HG02588 (cell line): Measurements from ENCODE around the gene CHRNA1.
A peak's percentile ranks its signal among the peaks of the same experiment; 100 is the strongest.

Source experiments
- ATAC-seq: cut with Tn5 transposase; IDR thresholded peaks from one replicate; pipeline ENCODE4 v1.9.1; 2021; ENCODE audit warnings: mild to moderate bottlenecking, moderate library complexity; ENCODE audit not compliant: unreplicated experiment

The CHRNA1 gene

DNA sequence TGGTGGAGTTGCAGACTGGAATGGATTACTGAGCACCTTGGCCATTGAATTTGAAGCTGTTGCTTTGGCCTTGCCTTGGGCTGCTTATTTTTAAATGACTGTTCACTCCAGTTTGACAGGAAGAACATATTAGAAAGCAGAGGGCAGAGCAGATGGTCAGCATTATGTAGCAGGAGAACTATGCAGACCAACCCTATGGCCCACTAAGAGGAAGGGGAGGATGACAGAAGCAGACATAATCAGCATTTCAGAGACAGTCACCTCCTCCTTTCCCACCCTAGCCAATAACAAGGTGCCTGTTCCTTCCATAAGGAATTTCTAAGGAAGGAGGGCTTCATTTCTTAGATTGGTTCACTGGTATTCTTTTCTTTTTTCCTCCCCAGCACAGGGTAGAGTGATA, 2.4 kb downstream of the CHRNA1 start:
- no peak for ATAC-seq

DNA sequence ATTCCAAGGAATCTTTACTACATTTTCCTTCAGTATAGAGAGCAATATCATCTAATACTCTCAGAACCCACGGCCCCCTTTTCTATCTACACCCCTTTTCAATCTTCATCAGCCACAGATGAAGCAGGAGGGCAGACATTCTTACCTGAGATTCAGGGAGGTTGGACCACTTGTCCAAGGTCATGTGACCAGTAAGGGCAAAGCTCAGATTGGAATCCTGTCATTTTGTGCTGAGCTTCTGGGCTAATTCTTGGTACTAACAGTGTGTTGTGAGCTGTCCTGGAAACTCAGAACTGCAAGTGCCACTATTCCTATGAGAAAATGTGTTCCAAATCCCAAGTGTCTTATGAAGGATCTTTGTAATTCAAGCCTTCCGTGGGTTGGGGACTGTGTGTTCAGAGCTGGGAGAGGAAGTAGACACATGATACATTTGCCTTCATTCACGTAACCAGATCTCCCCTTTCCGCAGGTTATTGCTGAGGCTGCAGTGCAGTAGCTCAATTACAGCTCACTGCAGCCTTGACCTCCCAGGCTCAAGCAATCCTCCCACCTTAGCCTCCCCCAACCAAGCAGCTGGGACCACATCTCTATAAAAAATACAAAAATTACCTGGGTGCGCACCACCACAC, 3.3 kb downstream of the CHRNA1 start:
- ATAC-seq: no peak

DNA sequence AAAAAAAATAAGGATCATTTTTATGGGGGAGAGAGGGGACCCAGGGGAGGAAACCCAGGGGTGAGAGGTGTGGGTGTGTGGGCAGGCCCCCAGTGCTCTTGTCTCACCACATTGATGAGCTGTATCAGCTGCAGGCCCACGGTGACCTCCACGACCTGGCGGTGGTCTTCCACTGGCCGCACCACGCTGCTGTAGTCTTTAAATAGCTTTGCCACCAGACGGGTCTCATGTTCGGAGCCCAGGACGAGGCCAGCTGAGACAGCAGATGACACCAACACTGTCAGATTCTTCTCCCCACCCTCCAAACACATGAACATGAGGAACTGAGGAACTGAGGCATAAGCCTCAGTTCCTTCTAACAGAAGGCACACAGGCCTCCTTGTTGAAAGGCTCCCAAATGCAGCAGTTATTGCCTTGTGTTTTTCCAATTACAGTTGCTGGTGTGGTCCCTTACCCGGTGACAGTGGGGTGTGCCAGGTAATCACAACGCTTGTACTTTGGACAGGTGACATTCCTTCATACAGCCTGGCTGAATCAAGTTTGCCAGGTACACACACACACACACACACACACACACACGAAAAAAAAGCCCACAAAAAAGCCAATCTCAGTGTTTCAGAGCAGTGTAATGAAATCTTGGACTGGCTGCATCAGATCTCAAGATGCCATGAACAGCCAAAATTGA, 4.7 kb downstream of the CHRNA1 start:
- ATAC-seq: no peak

DNA sequence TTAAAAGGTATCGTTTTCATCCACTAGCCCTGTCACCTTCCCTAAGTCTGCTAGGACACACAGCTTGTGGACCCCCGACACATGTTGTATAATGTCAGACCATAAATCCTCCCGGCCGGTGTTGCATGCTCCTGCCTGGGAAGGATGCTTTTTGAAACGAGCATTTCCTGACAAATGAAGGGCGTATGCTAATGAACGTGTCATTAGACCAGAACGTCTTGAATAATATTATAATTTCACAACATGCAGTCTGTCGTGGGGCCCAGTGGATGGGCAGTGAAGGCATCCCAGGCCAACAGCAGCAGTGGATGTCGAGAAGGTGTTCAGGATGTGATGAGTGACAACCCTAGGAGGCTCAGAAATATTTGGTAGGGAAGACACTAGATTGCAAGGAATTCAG, 7.5 kb downstream of the CHRNA1 start:
- ATAC-seq: no peak

DNA sequence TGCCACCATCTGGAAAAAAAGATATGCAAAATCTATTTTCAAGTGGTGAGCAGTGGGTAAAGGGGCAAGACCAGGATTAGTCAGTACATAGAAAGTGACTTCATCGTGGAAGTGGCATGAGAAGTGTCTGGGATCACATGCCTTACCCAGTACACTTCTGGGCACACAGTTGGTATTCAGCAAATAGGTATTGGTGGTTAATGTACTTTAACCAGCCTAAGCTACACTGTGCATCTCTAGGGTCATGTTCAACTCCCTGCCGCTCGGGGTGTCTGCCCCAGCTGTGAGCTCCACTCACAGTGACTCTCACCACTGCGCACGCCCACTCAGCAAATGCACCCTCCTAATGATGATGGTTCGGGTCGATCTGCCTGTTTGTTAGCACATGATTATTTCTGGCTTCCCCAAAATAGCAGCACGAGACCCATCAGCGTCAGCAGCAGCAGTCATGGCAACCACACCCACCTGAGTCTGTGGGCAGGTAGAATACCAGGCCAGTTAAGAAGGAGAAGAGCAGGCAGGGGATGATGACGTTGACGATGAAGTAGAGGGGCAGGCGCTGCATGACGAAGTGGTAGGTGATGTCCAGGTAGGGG, 11.1 kb downstream of the CHRNA1 start:
- peak; percentile 33 for ATAC-seq

DNA sequence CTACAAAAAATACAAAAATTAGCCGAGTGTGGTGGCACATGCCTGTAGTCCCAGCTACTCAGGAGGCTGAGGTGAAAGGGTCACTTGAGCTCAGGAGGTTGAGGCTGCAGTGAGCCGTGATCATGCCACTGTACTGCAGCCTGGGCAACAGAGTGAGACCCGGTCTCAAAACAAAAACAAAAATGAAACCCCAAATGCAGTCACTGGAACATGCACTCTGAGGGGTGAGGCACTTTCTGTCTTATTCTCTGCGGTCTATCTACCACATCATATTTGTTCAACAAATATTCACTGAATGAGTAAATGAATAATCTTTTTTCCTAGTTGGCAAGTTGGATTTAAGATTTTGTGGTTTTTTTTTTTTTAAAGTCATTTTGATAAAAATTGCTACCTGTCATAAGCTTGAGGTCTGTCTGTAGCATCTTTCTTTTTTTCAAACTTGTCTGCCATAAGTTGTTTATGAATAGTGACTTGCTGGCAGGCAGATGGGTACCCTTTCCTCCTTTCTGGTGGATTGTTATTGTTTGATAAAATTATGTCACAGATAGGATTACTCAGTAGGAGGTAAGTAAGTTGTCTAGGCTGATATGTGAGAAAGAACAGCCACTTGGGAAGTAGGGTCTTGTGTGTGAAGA, 11.8 kb downstream of the CHRNA1 start:
- peak; percentile 78 for ATAC-seq

DNA sequence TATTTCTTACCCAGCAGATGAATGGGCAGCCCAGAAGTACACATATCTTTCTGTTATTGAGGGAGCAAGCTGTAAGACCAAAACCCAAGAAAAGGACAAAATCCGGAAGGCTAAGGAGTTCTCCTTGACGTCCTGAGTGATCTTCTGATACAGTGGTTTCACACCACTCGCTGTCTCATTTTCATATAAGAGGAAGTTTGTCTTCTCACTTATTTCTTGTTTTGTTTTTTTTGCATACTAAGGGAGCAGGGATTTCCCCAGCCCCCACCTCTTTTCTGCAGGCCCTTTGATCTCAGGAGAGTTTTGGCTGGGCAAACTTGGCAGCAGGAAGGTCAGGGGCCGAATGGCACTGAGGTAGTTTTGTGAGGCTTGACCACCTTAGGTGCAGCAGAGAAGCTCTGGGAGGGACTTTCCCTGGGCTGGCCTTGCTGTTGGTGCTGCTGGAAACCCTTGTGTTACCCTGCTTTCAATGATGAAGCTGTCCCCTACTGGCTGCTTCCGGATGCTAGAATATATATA, 13.3 kb downstream of the CHRNA1 start:
- ATAC-seq: peak; percentile 43

DNA sequence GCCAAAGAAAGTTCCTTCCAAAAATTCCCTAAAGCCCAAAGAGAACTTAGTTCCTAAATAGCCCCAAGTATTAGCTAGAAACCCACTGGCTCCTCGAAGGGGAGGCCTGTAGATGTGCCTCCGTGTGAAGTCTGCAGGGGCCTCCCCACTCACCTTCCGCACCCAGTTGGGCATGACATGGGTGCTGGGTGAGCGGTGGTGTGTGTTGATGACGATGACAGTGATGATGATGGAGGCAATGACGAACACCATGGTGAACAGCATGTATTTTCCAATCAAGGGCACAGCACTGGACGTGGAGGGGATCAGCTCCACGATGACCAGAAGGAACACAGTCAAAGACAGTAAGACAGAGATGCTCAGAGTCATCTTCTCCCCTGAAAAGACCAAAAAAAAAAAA, 14.5 kb downstream of the CHRNA1 start:
- no peak for ATAC-seq

DNA sequence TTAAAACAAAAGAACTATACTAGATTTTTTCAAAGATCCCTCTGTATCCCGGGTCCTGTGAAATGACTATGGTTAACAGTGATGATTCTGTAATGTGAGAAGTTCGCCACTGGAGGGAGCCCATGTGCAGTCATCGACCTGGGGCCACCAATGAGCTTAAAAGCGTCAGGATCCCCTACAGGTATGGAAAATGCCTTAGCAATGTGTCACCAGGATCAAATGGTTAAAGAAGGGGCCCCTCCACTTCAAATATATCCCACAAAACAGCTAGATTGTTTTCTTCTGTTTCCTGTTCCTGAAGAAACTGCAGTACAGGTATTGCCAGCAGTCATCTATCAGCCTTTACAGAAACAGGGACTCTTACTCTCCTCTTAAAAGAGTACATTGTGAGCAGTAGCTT, 15.3 kb downstream of the CHRNA1 start:
- ATAC-seq: peak; percentile 26

DNA sequence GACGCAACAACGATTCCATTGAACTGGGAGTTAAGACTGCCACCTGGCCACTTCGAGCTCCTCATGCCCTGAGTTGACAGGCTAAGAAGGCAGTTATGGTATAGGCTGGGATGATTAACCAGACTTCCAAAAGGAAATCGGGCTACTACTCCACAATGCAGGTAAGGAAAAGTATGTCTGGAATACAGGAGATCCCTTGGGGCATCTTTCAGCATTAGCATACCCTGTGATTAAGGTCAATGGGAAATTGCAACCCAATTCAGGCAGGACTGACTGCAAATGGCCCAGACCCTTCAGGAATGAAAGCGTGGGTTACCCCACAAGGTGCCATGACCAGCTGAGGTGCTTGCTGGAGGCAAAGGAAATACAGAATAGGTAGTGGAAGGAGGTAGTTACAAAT, 19.1 kb downstream of the CHRNA1 start:
- ATAC-seq: no peak

DNA sequence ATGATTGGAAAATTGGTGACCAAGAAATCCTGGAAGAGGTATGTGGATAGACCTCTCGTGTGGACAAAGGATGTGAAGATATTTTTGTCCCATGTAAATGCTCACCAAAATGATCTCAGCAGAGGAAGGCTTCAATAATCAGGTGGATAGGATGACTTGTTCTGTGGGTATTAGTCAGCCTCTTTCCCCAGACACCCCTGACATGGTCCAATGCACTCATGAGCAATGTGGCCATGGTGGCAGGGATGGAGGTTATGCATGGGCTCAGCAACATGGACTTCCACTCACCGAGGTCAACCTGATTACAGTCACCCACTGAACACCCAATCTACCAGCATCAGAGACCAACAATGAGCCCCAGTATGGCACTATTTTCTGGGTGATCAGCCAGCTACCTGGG, 20.2 kb downstream of the CHRNA1 start:
- ATAC-seq: no peak

DNA sequence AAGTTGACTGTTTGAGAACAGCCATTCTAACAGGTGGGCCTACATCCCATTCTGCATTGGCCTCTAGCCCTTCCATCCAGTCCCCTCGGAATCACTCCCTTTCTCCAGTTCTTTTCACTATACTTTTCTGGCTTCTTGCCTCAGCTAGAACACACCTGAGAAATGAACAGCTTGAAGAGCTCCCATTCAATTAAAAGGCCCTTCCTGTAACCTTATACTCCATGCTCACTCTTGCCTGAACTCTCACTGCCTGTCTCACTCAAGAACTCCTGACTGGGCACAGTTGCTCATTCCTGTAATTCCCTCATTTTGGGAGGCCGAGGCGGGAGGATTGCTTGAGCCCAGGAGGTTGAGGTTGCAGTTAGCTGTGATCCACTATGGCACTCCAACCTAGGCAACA, 23.6 kb downstream of the CHRNA1 start:
- no peak for ATAC-seq

DNA sequence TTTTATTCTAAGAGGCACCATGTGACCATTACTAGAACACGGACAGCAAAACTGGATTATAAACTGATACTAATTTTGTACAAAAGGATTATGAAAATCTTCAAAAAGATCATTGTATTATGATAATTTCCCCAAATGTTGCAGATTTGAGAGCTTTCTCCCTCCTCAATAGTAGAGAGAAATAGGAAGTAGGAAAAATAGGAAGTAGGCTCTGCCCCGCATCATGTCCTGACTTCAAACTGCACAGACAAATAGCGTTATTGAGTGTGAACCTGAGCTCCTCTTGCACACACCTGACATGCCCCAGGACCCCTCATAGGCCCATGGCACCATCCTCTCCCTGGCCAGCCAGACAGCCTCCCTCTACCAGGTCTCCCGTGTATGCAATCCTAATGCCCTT, 25.4 kb downstream of the CHRNA1 start:
- no peak for ATAC-seq

DNA sequence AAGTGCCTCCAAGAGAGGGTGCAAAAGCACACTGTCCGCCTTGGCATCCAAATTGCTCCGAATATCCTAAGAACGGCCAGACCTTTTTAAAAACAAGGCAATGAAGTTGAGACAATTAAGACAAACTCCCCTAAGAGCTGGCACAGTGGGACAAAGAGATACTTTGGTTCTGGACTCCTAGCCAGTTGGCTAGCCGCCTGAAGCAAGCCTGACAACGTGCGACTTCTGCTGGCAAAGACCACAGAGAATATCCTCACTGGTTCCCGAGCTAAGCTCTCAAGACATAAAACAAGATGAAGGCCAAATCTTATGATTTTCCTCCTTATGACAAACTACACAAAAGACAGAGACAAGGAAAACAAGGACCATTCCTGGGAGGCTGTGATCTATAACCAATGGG, 32.7 kb downstream of the CHRNA1 start:
- ATAC-seq: no peak

DNA sequence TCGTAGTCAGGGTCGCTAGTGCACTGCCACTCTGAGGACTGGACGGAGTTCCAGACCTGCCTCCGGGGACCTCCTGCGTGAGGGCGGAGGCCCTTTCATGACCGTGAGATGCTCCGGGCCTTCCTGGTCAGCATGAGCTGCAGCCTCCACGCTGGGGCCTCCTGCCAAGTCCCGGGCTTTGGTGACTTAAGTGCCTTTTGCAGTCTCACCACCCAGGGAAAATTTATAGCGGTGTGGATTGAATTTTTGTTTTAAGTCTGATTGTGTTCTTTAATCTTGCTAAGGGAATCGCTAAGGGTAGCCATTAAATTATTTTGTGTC, 33.6 kb downstream of the CHRNA1 start:
- no peak for ATAC-seq

DNA sequence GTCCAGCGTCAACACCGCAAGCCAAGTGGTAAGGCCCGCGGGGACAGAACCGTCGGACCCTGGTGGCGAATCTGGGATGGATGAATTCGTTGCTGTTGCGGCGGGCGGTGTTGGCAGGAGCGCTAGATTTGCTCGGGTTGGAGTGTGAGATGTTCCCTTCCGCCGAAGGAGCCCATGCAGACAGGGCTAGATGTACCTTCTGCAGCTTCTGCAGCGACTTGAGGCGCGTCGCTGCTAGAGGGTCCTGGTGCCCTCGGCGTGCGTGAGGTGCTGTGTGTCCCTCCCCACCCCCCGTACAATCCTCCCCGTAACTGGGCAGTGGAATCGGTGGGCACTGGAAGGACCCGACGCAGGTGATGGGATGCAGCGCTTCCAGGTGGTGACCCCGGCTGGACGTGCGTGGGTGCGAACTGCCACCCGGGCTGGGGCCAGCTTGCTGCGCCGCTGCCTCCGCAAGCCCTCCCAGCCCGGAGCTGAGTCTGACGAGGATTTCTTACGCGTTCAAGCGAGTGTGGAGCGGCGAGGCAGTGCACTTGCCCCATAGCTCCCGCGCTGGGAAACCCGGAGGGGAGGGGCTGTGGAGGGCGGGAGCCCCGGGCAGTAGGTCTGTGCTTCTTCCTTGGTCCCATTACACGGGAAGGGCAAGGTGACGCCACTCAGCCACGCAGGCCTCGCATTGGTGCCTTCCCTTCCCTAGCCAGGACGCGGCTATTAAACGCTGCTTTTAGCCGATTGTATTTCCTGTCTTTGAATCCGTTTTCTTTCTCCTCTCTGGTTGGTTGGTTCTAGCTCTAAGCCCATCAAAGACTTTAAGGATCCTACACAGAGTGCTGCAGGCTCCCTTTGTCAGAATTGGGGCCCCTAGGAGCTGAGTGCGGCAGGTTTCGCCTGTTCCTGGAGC, 34.2 kb downstream of the CHRNA1 start:
- ATAC-seq: no peak

DNA sequence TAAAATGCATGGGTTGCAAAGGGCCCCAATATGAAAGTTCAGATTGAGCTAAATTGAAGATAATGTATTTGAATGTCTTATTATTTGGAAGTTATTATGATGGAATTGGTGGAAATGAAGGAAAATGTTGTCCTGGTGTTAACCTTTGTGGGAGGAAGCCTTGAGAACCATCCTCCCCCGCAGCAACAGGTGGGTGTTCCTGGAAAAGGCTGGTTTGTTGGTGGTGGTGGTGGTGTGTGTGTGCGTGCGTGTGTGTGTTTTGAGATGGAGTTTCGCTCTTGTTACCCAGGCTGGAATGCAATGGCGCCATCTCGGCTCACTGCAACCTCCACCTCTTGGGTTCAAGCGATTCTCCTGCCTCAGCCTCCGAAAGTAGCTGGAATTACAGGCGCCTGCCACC, 36.2 kb downstream of the CHRNA1 start:
- no peak for ATAC-seq

DNA sequence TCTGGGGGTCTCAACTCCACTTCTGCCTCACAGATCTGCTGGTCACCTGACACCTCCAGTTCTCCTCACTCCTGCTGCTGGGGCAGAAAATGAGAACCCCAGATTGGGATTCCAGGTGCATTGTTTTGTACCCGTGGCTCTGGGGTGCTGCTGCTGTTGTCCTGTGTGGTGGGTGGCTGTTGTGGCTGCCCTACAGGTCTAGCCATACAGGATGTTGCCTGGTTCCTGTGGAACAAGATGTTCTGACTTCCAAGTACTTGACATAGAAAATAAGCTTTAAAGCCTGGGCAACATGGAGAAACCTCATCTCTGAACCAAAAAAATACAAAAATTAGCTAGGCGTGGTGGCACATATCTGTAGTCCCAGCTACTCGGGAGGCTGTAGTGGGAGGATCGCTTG, 38.1 kb downstream of the CHRNA1 start:
- ATAC-seq: no peak

DNA sequence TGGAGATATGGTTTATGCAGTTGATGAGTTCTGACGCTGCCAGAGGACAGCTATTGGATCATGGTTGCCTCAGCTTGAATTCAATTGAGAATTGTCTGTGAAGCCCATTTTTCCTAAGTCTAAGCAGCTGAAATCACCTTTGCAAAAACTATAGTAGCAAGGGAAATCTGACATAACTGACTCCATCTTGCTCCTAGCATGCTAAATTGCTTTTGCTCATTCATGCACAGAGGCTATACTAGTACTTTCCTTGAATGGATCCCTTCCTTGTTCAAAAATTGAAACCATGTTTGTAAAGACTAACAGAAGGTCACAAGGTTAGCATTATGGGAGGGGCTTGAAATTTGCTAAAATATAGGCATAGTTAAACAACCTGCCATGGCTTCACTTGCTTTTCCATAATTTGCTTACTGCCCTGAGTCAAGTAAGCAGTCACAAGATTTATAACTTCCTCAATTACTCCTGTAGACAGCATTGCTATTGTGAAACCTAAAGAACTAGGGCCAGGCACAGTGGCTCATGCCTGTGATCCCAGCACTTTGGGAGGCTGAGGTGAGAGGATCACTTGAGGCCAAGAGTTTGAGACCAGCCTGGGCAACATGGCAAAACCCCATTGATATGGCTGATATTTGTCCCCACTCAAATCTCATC, 41.2 kb downstream of the CHRNA1 start:
- no peak for ATAC-seq

DNA sequence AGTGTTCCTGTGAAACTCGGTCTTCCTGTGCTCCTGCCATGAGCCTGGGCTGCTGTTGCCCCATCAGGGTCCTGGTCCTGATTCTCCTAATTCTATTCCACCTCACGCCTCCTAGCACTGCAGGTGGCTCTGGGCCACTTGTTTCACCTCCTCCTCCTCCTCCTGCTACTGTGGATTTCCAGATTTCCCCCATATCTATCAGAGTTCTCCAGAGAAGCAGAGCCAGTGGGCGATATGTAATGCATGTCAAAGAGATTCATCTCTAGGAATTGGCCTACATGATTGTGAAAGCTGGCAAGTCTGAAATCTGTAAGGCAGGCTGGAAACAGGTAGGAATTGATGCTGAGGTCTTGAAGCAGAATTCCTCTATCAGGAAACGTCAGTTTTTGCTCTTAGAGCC, 45.3 kb downstream of the CHRNA1 start:
- ATAC-seq: no peak

DNA sequence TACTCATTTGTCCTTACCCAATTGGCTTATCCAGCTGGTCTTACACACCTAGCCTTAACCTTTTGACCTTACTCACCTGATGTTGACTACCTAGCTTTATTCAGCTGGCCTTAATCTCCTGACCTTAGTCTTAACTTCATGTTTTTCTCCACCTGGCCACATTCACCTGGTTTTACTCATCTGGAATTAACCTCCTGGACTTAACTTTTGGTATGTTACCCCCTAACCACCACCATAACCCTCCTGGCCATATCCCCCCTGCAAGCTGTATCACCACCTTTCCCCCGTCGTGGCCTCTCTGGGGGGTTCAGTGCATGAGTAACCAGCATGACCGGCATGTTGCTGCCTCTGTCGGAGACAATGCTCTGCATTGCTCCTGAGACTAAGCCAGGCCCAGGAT, 45.7 kb downstream of the CHRNA1 start:
- ATAC-seq: no peak
